Measurements from ENCODE around the gene PALD1. TPM values are rescaled to one million over a fixed set of nuclear protein-coding genes. Genes with fewer than 3 reads are reported as not detected.

PALD1 gene
- total RNA-seq, 2 experiments from 2014 or later = 6.6 to 6.8 TPM

- ChIA-PET CTCF (interaction anchor here (1.1 to 2.5 kb wide), 3 partner anchors 9 to 34 kb away, joined by 4 to 8 read pairs (median 5); no protein-coding TSS in a partner anchor), POLR2A (interaction anchor here (0.7 to 1.6 kb wide), 3 partner anchors 9 to 180 kb away, joined by 3 to 4 read pairs (median 4); partner anchors contain the start of gene PRF1)
- ATAC-seq (no peak), DNase-seq (no peak)
- no peaks in the 10 kb centered on the region for H3K27me3 Mint-ChIP-seq
- no peak overlapping the region for H3K27ac Mint-ChIP-seq
- peaks cover 65% of the 10 kb centered on the region for H3K4me1 Mint-ChIP-seq (ENCODE audit: low read depth)
- no peak overlapping the region for H3K4me3 Mint-ChIP-seq
- intact Hi-C loops (cut with micrococcal nuclease) = no loop called here
- peaks cover 20% of the 10 kb centered on the region for H3K36me3 Mint-ChIP-seq (ENCODE audit: low read depth)
- TF ChIP-seq, protein P1, sequence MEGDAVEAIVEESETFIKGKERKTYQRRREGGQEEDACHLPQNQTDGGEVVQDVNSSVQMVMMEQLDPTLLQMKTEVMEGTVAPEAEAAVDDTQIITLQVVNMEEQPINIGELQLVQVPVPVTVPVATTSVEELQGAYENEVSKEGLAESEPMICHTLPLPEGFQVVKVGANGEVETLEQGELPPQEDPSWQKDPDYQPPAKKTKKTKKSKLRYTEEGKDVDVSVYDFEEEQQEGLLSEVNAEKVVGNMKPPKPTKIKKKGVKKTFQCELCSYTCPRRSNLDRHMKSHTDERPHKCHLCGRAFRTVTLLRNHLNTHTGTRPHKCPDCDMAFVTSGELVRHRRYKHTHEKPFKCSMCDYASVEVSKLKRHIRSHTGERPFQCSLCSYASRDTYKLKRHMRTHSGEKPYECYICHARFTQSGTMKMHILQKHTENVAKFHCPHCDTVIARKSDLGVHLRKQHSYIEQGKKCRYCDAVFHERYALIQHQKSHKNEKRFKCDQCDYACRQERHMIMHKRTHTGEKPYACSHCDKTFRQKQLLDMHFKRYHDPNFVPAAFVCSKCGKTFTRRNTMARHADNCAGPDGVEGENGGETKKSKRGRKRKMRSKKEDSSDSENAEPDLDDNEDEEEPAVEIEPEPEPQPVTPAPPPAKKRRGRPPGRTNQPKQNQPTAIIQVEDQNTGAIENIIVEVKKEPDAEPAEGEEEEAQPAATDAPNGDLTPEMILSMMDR (IDR thresholded peaks at IDR 0.05) = no peak
- H3K9me3 Mint-ChIP-seq = no peaks in the 10 kb centered on the region
Observed at GRCh38 chr10:70592746-70593512, 114.4 kb downstream of the PALD1 start.

- Mint-ChIP-seq H3K27ac (no peak overlapping the region), H3K4me3 (no peak overlapping the region), H3K27me3 (no peaks in the 10 kb centered on the region), H3K4me1 (ENCODE audit: low read depth) (peaks cover 60% of the 10 kb centered on the region), H3K9me3 (no peaks in the 10 kb centered on the region), H3K36me3 (ENCODE audit: low read depth) (peaks cover 25% of the 10 kb centered on the region)
- intact Hi-C loops (cut with micrococcal nuclease) = no loop called here
- TF ChIP-seq, protein P1 (IDR thresholded peaks at IDR 0.05) = no peak
- no peak for ATAC-seq
- ChIA-PET CTCF (interaction anchor here (1.2 to 2.5 kb wide), 2 partner anchors 14 to 35 kb away, joined by 4 to 8 read pairs; no protein-coding TSS in a partner anchor), POLR2A (interaction anchor here (0.7 to 1.5 kb wide), 2 partner anchors 9 to 179 kb away, joined by 3 to 4 read pairs; partner anchors contain the start of gene PRF1)
- no peak for DNase-seq
Observed at GRCh38 chr10:70593513-70593890, 114.9 kb downstream of the PALD1 start.

GRCh38 chr10:70594161-70594560 is 115.6 kb downstream of the PALD1 start:
- TF ChIP-seq, protein P1 (IDR thresholded peaks at IDR 0.05) = no peak
- ATAC-seq (peak; percentile 16), DNase-seq (no peak)
- Mint-ChIP-seq H3K4me1 (ENCODE audit: low read depth) (peaks cover 58% of the 10 kb centered on the region), H3K27ac (no peak overlapping the region), H3K4me3 (no peak overlapping the region), H3K36me3 (ENCODE audit: low read depth) (peaks cover 32% of the 10 kb centered on the region), H3K9me3 (no peaks in the 10 kb centered on the region), H3K27me3 (no peaks in the 10 kb centered on the region)
- intact Hi-C loops (cut with micrococcal nuclease) = no loop called here
- CTCF ChIA-PET = interaction anchor here (0.7 to 2.5 kb wide), 4 partner anchors 10 to 45 kb away, joined by 3 to 8 read pairs (median 4); no protein-coding TSS in a partner anchor
- POLR2A ChIA-PET = interaction anchor here (1.5 kb wide), 1 partner anchor 8 kb away, joined by 4 read pairs; the partner anchor contains the start of gene PRF1

GRCh38 chr10:70595566-70596016 is 117.0 kb downstream of the PALD1 start:
- no peak overlapping the region for H3K4me3 Mint-ChIP-seq
- H3K27me3 Mint-ChIP-seq = no peaks in the 10 kb centered on the region
- no peak for ATAC-seq
- POLR2A ChIA-PET = no interaction called here
- CTCF ChIA-PET = interaction anchor here (2.5 kb wide), 1 partner anchor 37 kb away, joined by 8 read pairs; no protein-coding TSS in a partner anchor
- H3K9me3 Mint-ChIP-seq = no peaks in the 10 kb centered on the region
- TF ChIP-seq, protein P1 (IDR thresholded peaks at IDR 0.05) = no peak
- H3K36me3 Mint-ChIP-seq (ENCODE audit: low read depth) = peaks cover 45% of the 10 kb centered on the region
- H3K4me1 Mint-ChIP-seq (ENCODE audit: low read depth) = peaks cover 62% of the 10 kb centered on the region
- DNase-seq = no peak
- no peak overlapping the region for H3K27ac Mint-ChIP-seq
- intact Hi-C loops (cut with micrococcal nuclease) = no loop called here
